ENCODE data around the gene BTF3L4. TPM values are rescaled to one million over a fixed set of nuclear protein-coding genes. Genes with fewer than 3 reads are reported as not detected.

The BTF3L4 gene
- total RNA-seq, 1 experiment from 2014 or later, result 89.4 TPM

- TF ChIP-seq, protein P1, sequence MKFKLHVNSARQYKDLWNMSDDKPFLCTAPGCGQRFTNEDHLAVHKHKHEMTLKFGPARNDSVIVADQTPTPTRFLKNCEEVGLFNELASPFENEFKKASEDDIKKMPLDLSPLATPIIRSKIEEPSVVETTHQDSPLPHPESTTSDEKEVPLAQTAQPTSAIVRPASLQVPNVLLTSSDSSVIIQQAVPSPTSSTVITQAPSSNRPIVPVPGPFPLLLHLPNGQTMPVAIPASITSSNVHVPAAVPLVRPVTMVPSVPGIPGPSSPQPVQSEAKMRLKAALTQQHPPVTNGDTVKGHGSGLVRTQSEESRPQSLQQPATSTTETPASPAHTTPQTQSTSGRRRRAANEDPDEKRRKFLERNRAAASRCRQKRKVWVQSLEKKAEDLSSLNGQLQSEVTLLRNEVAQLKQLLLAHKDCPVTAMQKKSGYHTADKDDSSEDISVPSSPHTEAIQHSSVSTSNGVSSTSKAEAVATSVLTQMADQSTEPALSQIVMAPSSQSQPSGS (CRISPR knock-in tag; IDR thresholded peaks at IDR 0.05; ENCODE audit: borderline replicate concordance, low read depth), result no peak
- TF ChIP-seq, protein P2, sequence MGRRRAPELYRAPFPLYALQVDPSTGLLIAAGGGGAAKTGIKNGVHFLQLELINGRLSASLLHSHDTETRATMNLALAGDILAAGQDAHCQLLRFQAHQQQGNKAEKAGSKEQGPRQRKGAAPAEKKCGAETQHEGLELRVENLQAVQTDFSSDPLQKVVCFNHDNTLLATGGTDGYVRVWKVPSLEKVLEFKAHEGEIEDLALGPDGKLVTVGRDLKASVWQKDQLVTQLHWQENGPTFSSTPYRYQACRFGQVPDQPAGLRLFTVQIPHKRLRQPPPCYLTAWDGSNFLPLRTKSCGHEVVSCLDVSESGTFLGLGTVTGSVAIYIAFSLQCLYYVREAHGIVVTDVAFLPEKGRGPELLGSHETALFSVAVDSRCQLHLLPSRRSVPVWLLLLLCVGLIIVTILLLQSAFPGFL (CRISPR knock-in tag; IDR thresholded peaks at IDR 0.05; ENCODE audit: borderline replicate concordance), result no peak
- TF ChIP-seq ZNF219 (CRISPR knock-in tag; IDR thresholded peaks at IDR 0.05; ENCODE audit: borderline replicate concordance) (no peak), RELA (CRISPR knock-in tag; IDR thresholded peaks at IDR 0.05; ENCODE audit: borderline replicate concordance) (no peak), NFE2L1 (CRISPR knock-in tag; IDR thresholded peaks at IDR 0.05) (no peak)
These were observed 14.4 kb upstream of the BTF3L4 start (continued) for GRCh38 chr1:52041551-52042185.

DNA sequence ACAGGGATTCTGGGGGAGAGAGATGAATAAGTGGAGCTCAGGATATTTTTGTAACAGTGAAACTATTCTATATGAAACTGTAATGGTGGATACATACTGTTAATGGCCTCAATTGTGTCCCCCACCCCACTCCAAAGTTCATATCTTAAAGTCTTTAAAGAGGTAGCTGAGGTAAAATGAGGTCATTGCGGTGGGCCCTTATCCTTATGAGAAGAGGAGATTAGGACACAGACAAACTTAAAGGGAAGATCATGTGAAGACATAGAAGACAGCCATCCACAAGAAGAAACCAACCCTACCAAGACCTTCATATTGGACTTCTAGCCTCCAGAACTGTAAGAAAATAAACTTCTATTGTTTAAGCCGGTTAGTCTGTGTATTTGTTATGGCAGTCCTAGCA lies 10.9 kb upstream of the BTF3L4 start:
- 0 out of 2 replicates have a peak overlapping the region, but pooled peaks have one; percentile 80 for H3K27ac Mint-ChIP-seq
- ATAC-seq (no peak), DNase-seq (ENCODE audit: low spot score) (no peak)
- peaks cover 20% of the 10 kb centered on the region for H3K36me3 Mint-ChIP-seq
- no peaks in the 10 kb centered on the region for H3K27me3 Mint-ChIP-seq (ENCODE audit: low read depth)
- ChIA-PET POLR2A (no interaction called here), CTCF (no interaction called here)
- no peak for TF ChIP-seq SOX15 (CRISPR knock-in tag; IDR thresholded peaks at IDR 0.05)
- TF ChIP-seq RORB (CRISPR knock-in tag; IDR thresholded peaks at IDR 0.05), result no peak
- TF ChIP-seq, protein P3, sequence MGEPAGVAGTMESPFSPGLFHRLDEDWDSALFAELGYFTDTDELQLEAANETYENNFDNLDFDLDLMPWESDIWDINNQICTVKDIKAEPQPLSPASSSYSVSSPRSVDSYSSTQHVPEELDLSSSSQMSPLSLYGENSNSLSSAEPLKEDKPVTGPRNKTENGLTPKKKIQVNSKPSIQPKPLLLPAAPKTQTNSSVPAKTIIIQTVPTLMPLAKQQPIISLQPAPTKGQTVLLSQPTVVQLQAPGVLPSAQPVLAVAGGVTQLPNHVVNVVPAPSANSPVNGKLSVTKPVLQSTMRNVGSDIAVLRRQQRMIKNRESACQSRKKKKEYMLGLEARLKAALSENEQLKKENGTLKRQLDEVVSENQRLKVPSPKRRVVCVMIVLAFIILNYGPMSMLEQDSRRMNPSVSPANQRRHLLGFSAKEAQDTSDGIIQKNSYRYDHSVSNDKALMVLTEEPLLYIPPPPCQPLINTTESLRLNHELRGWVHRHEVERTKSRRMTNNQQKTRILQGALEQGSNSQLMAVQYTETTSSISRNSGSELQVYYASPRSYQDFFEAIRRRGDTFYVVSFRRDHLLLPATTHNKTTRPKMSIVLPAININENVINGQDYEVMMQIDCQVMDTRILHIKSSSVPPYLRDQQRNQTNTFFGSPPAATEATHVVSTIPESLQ (CRISPR knock-in tag; IDR thresholded peaks at IDR 0.05), result no peak
- no peak for TF ChIP-seq E2F1 (CRISPR knock-in tag; IDR thresholded peaks at IDR 0.05)
- no peak for TF ChIP-seq GTF2I (CRISPR knock-in tag; conservative IDR thresholded peaks at IDR 0.05)
- no peak for TF ChIP-seq ERG (CRISPR knock-in tag; IDR thresholded peaks at IDR 0.05)
- TF ChIP-seq ESRRA (CRISPR knock-in tag; IDR thresholded peaks at IDR 0.05; ENCODE audit: borderline replicate concordance), result no peak
- no peak for TF ChIP-seq MYBL2 (CRISPR knock-in tag; IDR thresholded peaks at IDR 0.05)
- TF ChIP-seq SMAD3 (CRISPR knock-in tag; IDR thresholded peaks at IDR 0.05; ENCODE audit: borderline replicate concordance), result no peak
- no peak for TF ChIP-seq USF2 (CRISPR knock-in tag; IDR thresholded peaks at IDR 0.05)
- TF ChIP-seq FOXK1 (CRISPR knock-in tag; IDR thresholded peaks at IDR 0.05), result no peak
- TF ChIP-seq NFYB (CRISPR knock-in tag; conservative IDR thresholded peaks at IDR 0.05; ENCODE audit: low read depth), result no peak
- TF ChIP-seq STAT6 (CRISPR knock-in tag; conservative IDR thresholded peaks at IDR 0.05; ENCODE audit: low read depth), result no peak
- TF ChIP-seq, protein P4, sequence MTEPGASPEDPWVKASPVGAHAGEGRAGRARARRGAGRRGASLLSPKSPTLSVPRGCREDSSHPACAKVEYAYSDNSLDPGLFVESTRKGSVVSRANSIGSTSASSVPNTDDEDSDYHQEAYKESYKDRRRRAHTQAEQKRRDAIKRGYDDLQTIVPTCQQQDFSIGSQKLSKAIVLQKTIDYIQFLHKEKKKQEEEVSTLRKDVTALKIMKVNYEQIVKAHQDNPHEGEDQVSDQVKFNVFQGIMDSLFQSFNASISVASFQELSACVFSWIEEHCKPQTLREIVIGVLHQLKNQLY (CRISPR knock-in tag; IDR thresholded peaks at IDR 0.05), result no peak
- TF ChIP-seq TEAD4 (CRISPR knock-in tag; IDR thresholded peaks at IDR 0.05), result no peak
- TF ChIP-seq, protein P5, sequence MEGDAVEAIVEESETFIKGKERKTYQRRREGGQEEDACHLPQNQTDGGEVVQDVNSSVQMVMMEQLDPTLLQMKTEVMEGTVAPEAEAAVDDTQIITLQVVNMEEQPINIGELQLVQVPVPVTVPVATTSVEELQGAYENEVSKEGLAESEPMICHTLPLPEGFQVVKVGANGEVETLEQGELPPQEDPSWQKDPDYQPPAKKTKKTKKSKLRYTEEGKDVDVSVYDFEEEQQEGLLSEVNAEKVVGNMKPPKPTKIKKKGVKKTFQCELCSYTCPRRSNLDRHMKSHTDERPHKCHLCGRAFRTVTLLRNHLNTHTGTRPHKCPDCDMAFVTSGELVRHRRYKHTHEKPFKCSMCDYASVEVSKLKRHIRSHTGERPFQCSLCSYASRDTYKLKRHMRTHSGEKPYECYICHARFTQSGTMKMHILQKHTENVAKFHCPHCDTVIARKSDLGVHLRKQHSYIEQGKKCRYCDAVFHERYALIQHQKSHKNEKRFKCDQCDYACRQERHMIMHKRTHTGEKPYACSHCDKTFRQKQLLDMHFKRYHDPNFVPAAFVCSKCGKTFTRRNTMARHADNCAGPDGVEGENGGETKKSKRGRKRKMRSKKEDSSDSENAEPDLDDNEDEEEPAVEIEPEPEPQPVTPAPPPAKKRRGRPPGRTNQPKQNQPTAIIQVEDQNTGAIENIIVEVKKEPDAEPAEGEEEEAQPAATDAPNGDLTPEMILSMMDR (IDR thresholded peaks at IDR 0.05), result no peak
- H3K9me3 Mint-ChIP-seq, result no peaks in the 10 kb centered on the region
- H3K4me3 Mint-ChIP-seq, result no peak overlapping the region
- H3K4me1 Mint-ChIP-seq, result no peaks in the 10 kb centered on the region
